H1 (cell line): ENCODE results near the gene ZDHHC11. TPM values are rescaled to one million over a fixed set of nuclear protein-coding genes. Genes with fewer than 3 reads are reported as not detected.
"Not testable (repeated sequence)": the region's sequence is repeated elsewhere in the genome, so short reads cannot be mapped to it uniquely, and the experiment has no call there.

Source experiments
- CTCF ChIA-PET: fragments of 300-600 bp; sonication (Branson Sonifier 250); formaldehyde crosslinking; loops from one replicate; lab custom pipeline; 2021; ENCODE audit not compliant: partially characterized antibody; lab: Charles Lee
- POLR2A ChIA-PET: fragments of 300-600 bp; sonication (Branson Sonifier 250); formaldehyde crosslinking; loops from one replicate; lab custom pipeline; 2021; ENCODE audit warnings: inconsistent platforms; ENCODE audit not compliant: partially characterized antibody; lab: Charles Lee
- DNase-seq, 2 experiments: peaks; one replicate each; pipeline versions ENCODE4 v3.0.0 to v3.0.0-alpha.2; 2010 to 2022; ENCODE audit warnings: low spot score in 2 of 2, low read depth in 1 of 2, mixed read lengths in 1 of 2
- FAIRE-seq: peaks from 2 replicates; lab custom pipeline; 2011; peaks lifted over from hg19 to GRCh38; lab: Jason Lieb, UNC
- H2AFZ ChIP-seq: 2 replicates; pipeline ENCODE4 v1.8.1; 2012; ENCODE audit warnings: low read length, inconsistent platforms
- H2AK5ac ChIP-seq: 2 replicates; pipeline ENCODE4 v1.6.1; 2013; ENCODE audit warnings: low read depth, low read length
- H2BK120ac ChIP-seq: replicated peaks from 2 replicates; pipeline ENCODE3; 2013; ENCODE audit warnings: low read depth, low read length, inconsistent platforms
- H2BK12ac ChIP-seq: 2 replicates; pipeline ENCODE4 v1.6.1; 2013; ENCODE audit warnings: low read depth, low read length
- H2BK15ac ChIP-seq: 2 replicates; pipeline ENCODE4 v1.6.1; 2013; ENCODE audit warnings: low read length
- H2BK20ac ChIP-seq: 2 replicates; pipeline ENCODE4 v1.6.1; 2013; ENCODE audit warnings: low read length
- H2BK5ac ChIP-seq: 2 replicates; pipeline ENCODE4 v1.6.1; 2013; ENCODE audit warnings: low read depth, low read length
- H3K14ac ChIP-seq: 2 replicates; pipeline ENCODE4 v1.6.1; 2013; ENCODE audit warnings: inconsistent platforms; ENCODE audit not compliant: insufficient read length
- H3K18ac ChIP-seq: 2 replicates; pipeline ENCODE4 v1.6.1; 2013; ENCODE audit warnings: low read length; ENCODE audit errors: extremely low read depth
- H3K23ac ChIP-seq: 2 replicates; pipeline ENCODE4 v1.6.1; 2013; ENCODE audit warnings: inconsistent platforms; ENCODE audit not compliant: insufficient read length
- H3K23me2 ChIP-seq: 2 replicates; pipeline ENCODE4 v1.6.1; 2013; ENCODE audit warnings: low read depth, low read length
- H3K27ac ChIP-seq: 2 replicates; pipeline ENCODE4 v1.6.1; 2011; ENCODE audit warnings: low read depth, low read length, inconsistent platforms
- H3K27me3 ChIP-seq, 4 experiments: replicated peaks in 1 of 4; 1 replicate in 1 of 4; 2 replicates in 3 of 4; pipeline versions ENCODE4 v1.6.1 to v1.8.1; 2011 to 2013; ENCODE audit warnings: low read length in 3 of 4, mild to moderate bottlenecking in 3 of 4, inconsistent platforms in 2 of 4, mixed read lengths in 2 of 4, moderate library complexity in 1 of 4; ENCODE audit not compliant: control insufficient read depth in 3 of 4, insufficient read depth in 3 of 4; ENCODE audit errors: extremely low read depth in 1 of 4
- H3K36me3 ChIP-seq, 4 experiments: 2 replicates each; pipeline versions ENCODE4 v1.6.1 to v1.8.1; 2011 to 2013; ENCODE audit warnings: mild to moderate bottlenecking in 4 of 4, low read length in 3 of 4, moderate library complexity in 2 of 4, control low read depth in 1 of 4, inconsistent platforms in 1 of 4; ENCODE audit not compliant: insufficient read depth in 4 of 4, control insufficient read depth in 2 of 4
- H3K4ac ChIP-seq: replicated peaks from 2 replicates; pipeline ENCODE3; 2013; ENCODE audit warnings: low read length, low read depth, mixed read lengths, inconsistent platforms; ENCODE audit not compliant: insufficient read length
- H3K4me1 ChIP-seq, 4 experiments: replicated peaks in 1 of 4; 1 replicate in 1 of 4; 2 replicates in 3 of 4; pipeline versions ENCODE4 v1.6.1 to v1.8.1; 2011 to 2013; ENCODE audit warnings: low read length in 3 of 4, inconsistent platforms in 2 of 4, mixed read lengths in 1 of 4; ENCODE audit not compliant: insufficient read depth in 4 of 4, control insufficient read depth in 3 of 4
- H3K4me2 ChIP-seq, 2 experiments: 2 replicates each; pipeline versions ENCODE4 v1.6.1 to v1.8.1; 2011 to 2013; ENCODE audit warnings: low read depth in 2 of 2, low read length in 2 of 2, control low read depth in 1 of 2, inconsistent platforms in 1 of 2, mild to moderate bottlenecking in 1 of 2; ENCODE audit not compliant: insufficient read depth in 1 of 2
- H3K4me3 ChIP-seq, 4 experiments: fragments of 200-600, 300-600 bp in 1 of 4; sonication (generic), shearing (Covaris generic), sonication (Bioruptor Twin) in 1 of 4; 2 replicates each; pipeline versions ENCODE4 v1.5.1 to v1.8.1; 2011 to 2016; ENCODE audit warnings: low read length in 4 of 4, low read depth in 3 of 4, control low read depth in 2 of 4, inconsistent platforms in 2 of 4, mild to moderate bottlenecking in 2 of 4, mixed read lengths in 1 of 4, moderate library complexity in 1 of 4; ENCODE audit not compliant: insufficient read depth in 2 of 4; ENCODE audit errors: extremely low read depth in 1 of 4
- H3K56ac ChIP-seq: replicated peaks from 2 replicates; pipeline ENCODE3; 2013; ENCODE audit warnings: low read depth, mild to moderate bottlenecking, mixed read lengths, low read length, inconsistent platforms; ENCODE audit not compliant: insufficient read length
- H3K79me1 ChIP-seq: 2 replicates; pipeline ENCODE4 v1.6.1; 2013; ENCODE audit warnings: low read depth, low read length, control low read depth
- H3K79me2 ChIP-seq, 2 experiments: 2 replicates each; pipeline versions ENCODE4 v1.6.1 to v1.8.1; 2012 to 2013; ENCODE audit warnings: low read length in 2 of 2, mild to moderate bottlenecking in 2 of 2, inconsistent platforms in 1 of 2; ENCODE audit not compliant: insufficient read depth in 2 of 2, control insufficient read depth in 1 of 2
- H3K9ac ChIP-seq, 4 experiments: replicated peaks in 1 of 4; 1 replicate in 1 of 4; 2 replicates in 3 of 4; pipeline versions ENCODE4 v1.6.1 to v1.8.1; 2011 to 2013; ENCODE audit warnings: low read depth in 3 of 4, low read length in 3 of 4, control low read depth in 2 of 4, mild to moderate bottlenecking in 2 of 4, moderate library complexity in 2 of 4, inconsistent platforms in 1 of 4; ENCODE audit errors: extremely low read depth in 1 of 4
- H3K9me3 ChIP-seq, 2 experiments: 2 replicates each; pipeline versions ENCODE4 v1.6.1 to v1.8.1; 2012 to 2013; ENCODE audit warnings: mild to moderate bottlenecking in 2 of 2, moderate library complexity in 2 of 2, control low read depth in 1 of 2, inconsistent platforms in 1 of 2, low read depth in 1 of 2, low read length in 1 of 2, mixed read lengths in 1 of 2; ENCODE audit not compliant: insufficient read depth in 2 of 2
- H4K20me1 ChIP-seq, 2 experiments: replicated peaks in 1 of 2; 2 replicates each; pipeline versions ENCODE3 to v1.8.1; 2011 to 2013; ENCODE audit warnings: inconsistent platforms in 2 of 2, low read length in 2 of 2, mild to moderate bottlenecking in 1 of 2; ENCODE audit not compliant: insufficient read depth in 2 of 2, control insufficient read depth in 1 of 2
- H4K5ac ChIP-seq: 2 replicates; pipeline ENCODE4 v1.6.1; 2013; ENCODE audit warnings: low read length, low read depth, mixed read lengths, inconsistent platforms; ENCODE audit not compliant: insufficient read length
- H4K8ac ChIP-seq: 2 replicates; pipeline ENCODE4 v1.8.0; 2013; ENCODE audit warnings: mild to moderate bottlenecking, moderate library complexity, low read length, inconsistent platforms; ENCODE audit not compliant: insufficient read depth; ENCODE audit errors: extremely low read depth
- H4K91ac ChIP-seq: replicated peaks from 2 replicates; pipeline ENCODE3; 2013; ENCODE audit warnings: low read length, mixed read lengths, inconsistent platforms; ENCODE audit not compliant: insufficient read length
- WGBS, 2 experiments: shearing (Covaris generic) in 1 of 2; methylation state at CpG; one replicate each; pipeline versions ENCODE4 v1.1.6 to v1.1.7; 2013 to 2015; ENCODE audit warnings: low lambda C conversion rate in 2 of 2, mixed read lengths in 2 of 2, inconsistent platforms in 1 of 2, low coverage in 1 of 2, missing lambda C conversion rate in 1 of 2; ENCODE audit not compliant: insufficient replicate concordance in 2 of 2, insufficient coverage in 1 of 2, insufficient read length in 1 of 2; ENCODE audit errors: extremely low coverage in 1 of 2, missing lambda C conversion rate in 1 of 2; 5-methylcytosine and 5-hydroxymethylcytosine counted together
- polyA plus RNA-seq, 7 experiments: library from polyadenylated mRNA; depleted of rRNA in 3 of 7; stranded (reverse) in 5 of 7; unstranded in 2 of 7; fragments of >200 nt in 5 of 7; fragments of 200-250 nt in 2 of 7; gene quantifications; 1 replicate in 5 of 7; 2 replicates in 1 of 7; 4 replicates in 1 of 7; pipeline versions ENCODE4 v1.2.1 to v1.2.3, GENCODE V29; 2011 to 2013; ENCODE audit warnings: missing spikeins in 2 of 7, mixed read lengths in 2 of 7
- total RNA-seq: library from RNA; stranded (reverse); fragmentation: NEBNext Ultra II Directional; extraction: Animal tissue kit (Norgen Biotek cat#: 25700); gene quantifications from 2 replicates; pipeline ENCODE4 v1.2.1, GENCODE V29; 2021

ZDHHC11 gene
- total and polyA plus RNA-seq, 2 of the 8 experiments (the other 6 are each of a cell fraction or from before 2014, with no cell fraction given), result 4.7 to 16.6 TPM

DNA sequence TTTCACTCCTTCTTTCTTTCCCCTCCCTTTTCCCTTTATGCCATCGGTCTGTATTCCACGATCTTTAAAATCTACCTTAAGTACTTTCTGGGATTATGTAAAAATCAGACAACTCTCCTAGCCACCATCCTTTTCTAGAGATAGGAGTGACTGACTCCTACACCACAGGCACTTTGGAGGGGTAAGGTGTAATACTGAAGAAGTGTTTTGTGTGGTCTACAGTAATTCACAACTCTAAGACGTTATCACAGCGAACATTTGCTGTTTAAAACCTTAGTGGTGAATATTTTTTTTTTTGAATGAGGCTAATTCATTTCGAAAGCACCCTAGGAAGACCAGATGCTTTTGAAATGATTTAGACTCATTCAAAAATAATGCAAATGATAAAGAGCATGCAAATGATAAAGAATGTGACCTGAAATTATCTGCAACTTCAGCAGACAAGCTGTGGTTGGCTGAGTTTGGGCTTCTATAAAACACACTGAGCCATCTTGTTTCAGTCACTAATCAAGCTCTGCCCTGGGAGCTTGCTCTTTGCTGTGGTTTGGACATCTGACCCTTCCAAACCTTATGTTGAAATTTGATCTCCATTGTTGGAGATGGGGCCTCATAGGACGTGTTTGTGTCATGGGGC, 52.2 kb downstream of the ZDHHC11 start:
- H3K14ac ChIP-seq, H4K91ac ChIP-seq, H3K4me1 ChIP-seq, H3K79me2 ChIP-seq, H2BK120ac ChIP-seq, H3K36me3 ChIP-seq, H2BK5ac ChIP-seq, H3K23me2 ChIP-seq, H4K20me1 ChIP-seq, H3K79me1 ChIP-seq, H3K23ac ChIP-seq, H3K27ac ChIP-seq, POLR2A ChIA-PET, CTCF ChIA-PET, H3K56ac ChIP-seq, H4K8ac ChIP-seq, H2AFZ ChIP-seq, H3K18ac ChIP-seq, H3K4ac ChIP-seq, H2BK12ac ChIP-seq, H3K4me3 ChIP-seq, H2BK15ac ChIP-seq, H4K5ac ChIP-seq, DNase-seq, H2BK20ac ChIP-seq, H3K9ac ChIP-seq, H2AK5ac ChIP-seq, H3K4me2 ChIP-seq, H3K27me3 ChIP-seq: not testable (repeated sequence)
- FAIRE-seq, result peak; percentile 83
- WGBS, 2 experiments, result 88% methylated on average over 6 of the region's 6 CpGs; no CpG with 5 or more reads in 1 of the 2 experiments
- H3K9me3 ChIP-seq, result peaks cover 10 to 14% of the 10 kb centered on the region in 2 experiments; a peak in 2 of 4 replicates

DNA sequence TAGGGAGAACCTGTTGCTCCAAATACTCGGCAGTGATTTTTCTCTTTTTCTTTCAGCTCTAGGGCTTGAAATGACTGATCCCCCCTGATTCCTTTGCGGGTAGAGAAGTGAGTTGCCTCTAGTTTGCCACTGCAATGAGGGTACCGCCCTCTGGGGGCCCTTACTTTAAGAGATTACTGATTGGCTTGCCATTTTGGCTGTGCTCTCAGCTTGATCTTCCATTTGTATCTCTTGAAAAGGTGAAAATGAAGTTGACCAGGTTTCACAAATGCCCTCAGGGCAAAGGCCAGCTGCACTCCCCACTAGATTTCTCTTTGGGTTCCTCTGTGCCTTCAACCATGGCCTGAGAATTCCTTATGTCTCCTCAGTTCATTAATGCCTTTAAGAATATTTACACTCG, 52.8 kb downstream of the ZDHHC11 start:
- H3K23me2 ChIP-seq, H3K4me2 ChIP-seq, H3K56ac ChIP-seq, H3K9ac ChIP-seq, H2AK5ac ChIP-seq, H4K8ac ChIP-seq, H2AFZ ChIP-seq, H3K4ac ChIP-seq, H4K20me1 ChIP-seq, H2BK5ac ChIP-seq, DNase-seq, H3K27ac ChIP-seq, H2BK20ac ChIP-seq, H3K14ac ChIP-seq, CTCF ChIA-PET, POLR2A ChIA-PET, H2BK12ac ChIP-seq, H3K36me3 ChIP-seq, H4K5ac ChIP-seq, H3K4me3 ChIP-seq, H3K79me2 ChIP-seq, H3K79me1 ChIP-seq, H3K27me3 ChIP-seq, H3K18ac ChIP-seq, H2BK15ac ChIP-seq, H4K91ac ChIP-seq, H3K23ac ChIP-seq, H2BK120ac ChIP-seq, H3K4me1 ChIP-seq: not testable (repeated sequence)
- 63% methylated on average over 2 of the region's 4 CpGs; no CpG with 5 or more reads in 1 of the 2 experiments for WGBS, 2 experiments
- FAIRE-seq, result peak; percentile 88
- H3K9me3 ChIP-seq, result peaks cover 10 to 20% of the 10 kb centered on the region in 2 experiments; a peak in 2 of 4 replicates
